GM23338 (cell line): ENCODE measurements around the gene CIPC. TPM values are rescaled to one million over a fixed set of nuclear protein-coding genes. Genes with fewer than 3 reads are reported as not detected.

Experiments
- ATAC-seq: fragments of 200-7000 bp; cut with Tn5 transposase; 3 replicates; pipeline ENCODE4 v1.9.1; 2020
- DNase-seq: peaks from one replicate; pipeline ENCODE4 v3.0.0-alpha.2; 2015; ENCODE audit warnings: low spot score
- H2AFZ ChIP-seq: fragments of 200-600 bp; sonication (generic); 2 replicates; pipeline ENCODE4 v1.8.0; 2016; ENCODE audit warnings: antibody characterized with exemption, mild to moderate bottlenecking, moderate library complexity
- H3F3A ChIP-seq: fragments of 200-600 bp; sonication (generic); replicated peaks from 2 replicates; pipeline ENCODE4 v1.8.0; 2017; ENCODE audit warnings: antibody characterized with exemption, mixed run types, low read depth
- H3K27ac ChIP-seq: fragments of 200-600 bp; sonication (generic); 2 replicates; pipeline ENCODE4 v1.6.1; 2016; ENCODE audit warnings: low read depth
- H3K27me3 ChIP-seq: fragments of 200-600 bp; sonication (generic); 2 replicates; pipeline ENCODE4 v1.8.0; 2016; ENCODE audit warnings: mild to moderate bottlenecking, mixed run types, moderate library complexity; ENCODE audit not compliant: insufficient read depth
- H3K36me3 ChIP-seq: fragments of 200-600 bp; sonication (generic); 2 replicates; pipeline ENCODE4 v1.8.0; 2016; ENCODE audit warnings: mild to moderate bottlenecking; ENCODE audit not compliant: insufficient read depth
- H3K4me1 ChIP-seq: fragments of 200-600 bp; sonication (generic); 2 replicates; pipeline ENCODE4 v1.8.0; 2016; ENCODE audit warnings: mild to moderate bottlenecking, moderate library complexity; ENCODE audit not compliant: insufficient read depth
- H3K4me2 ChIP-seq: fragments of 200-600 bp; sonication (generic); 2 replicates; pipeline ENCODE4 v1.7.1; 2017; ENCODE audit warnings: mixed run types
- H3K4me3 ChIP-seq: fragments of 200-600 bp; sonication (generic); 2 replicates; pipeline ENCODE4 v1.6.1; 2016; ENCODE audit warnings: mixed run types
- H3K79me2 ChIP-seq: fragments of 200-600 bp; sonication (generic); replicated peaks from 2 replicates; pipeline ENCODE4 v1.8.0; 2017; ENCODE audit warnings: mild to moderate bottlenecking; ENCODE audit not compliant: insufficient read depth
- H3K9me2 ChIP-seq: fragments of 200-600 bp; sonication (generic); 2 replicates; pipeline ENCODE4 v1.8.0; 2017; ENCODE audit not compliant: insufficient read depth
- H4K20me1 ChIP-seq: fragments of 200-600 bp; sonication (generic); replicated peaks from 2 replicates; pipeline ENCODE4 v1.8.0; 2017; ENCODE audit warnings: mild to moderate bottlenecking; ENCODE audit not compliant: insufficient read depth
- H3K27ac Mint-ChIP-seq: 2 replicates; pipeline ENCODE4 v1.8.0; 2020; ENCODE audit warnings: inconsistent platforms, mild to moderate bottlenecking, moderate library complexity, mixed read lengths
- H3K27me3 Mint-ChIP-seq: 3 replicates; pipeline ENCODE4 v1.8.0; 2022; ENCODE audit warnings: low read depth, mild to moderate bottlenecking, moderate library complexity, mixed read lengths, inconsistent platforms; ENCODE audit not compliant: insufficient read depth, poor library complexity
- H3K36me3 Mint-ChIP-seq: 3 replicates; pipeline ENCODE4 v1.8.0; 2021; ENCODE audit warnings: low read depth, mild to moderate bottlenecking, inconsistent platforms, moderate library complexity, mixed read lengths
- H3K4me1 Mint-ChIP-seq: 3 replicates; pipeline ENCODE4 v1.8.0; 2020; ENCODE audit warnings: mild to moderate bottlenecking, inconsistent platforms, mixed read lengths
- H3K4me3 Mint-ChIP-seq: 3 replicates; pipeline ENCODE4 v1.8.0; 2021; ENCODE audit warnings: moderate library complexity, mild to moderate bottlenecking, inconsistent platforms, mixed read lengths
- H3K9me3 Mint-ChIP-seq: 3 replicates; pipeline ENCODE4 v1.8.0; 2020; ENCODE audit warnings: moderate library complexity, mild to moderate bottlenecking, inconsistent platforms, mixed read lengths
- CTCF ChIP-seq, 2 experiments: fragments of 200-600 bp in 1 of 2; sonication (generic) in 1 of 2; conservative IDR thresholded peaks; 2 replicates each; pipeline versions ENCODE4 v1.5.1 to v1.6.1; 2016 to 2017; ENCODE audit warnings: antibody characterized with exemption in 2 of 2, low read depth in 2 of 2, mild to moderate bottlenecking in 2 of 2, moderate library complexity in 1 of 2
- EZH2 ChIP-seq: fragments of 200-600 bp; sonication (generic); IDR thresholded peaks from one replicate; pipeline ENCODE4 v1.8.0; 2017; ENCODE audit warnings: antibody characterized with exemption, mild to moderate bottlenecking, low read depth; ENCODE audit not compliant: unreplicated experiment
- EZH2phosphoT487 ChIP-seq: fragments of 200-600 bp; sonication (generic); IDR thresholded peaks from one replicate; pipeline ENCODE4 v1.8.1; 2018; ENCODE audit warnings: antibody characterized with exemption; ENCODE audit not compliant: unreplicated experiment
- JUNB ChIP-seq: IDR thresholded peaks from one replicate; pipeline ENCODE4 v1.6.1; 2016; ENCODE audit warnings: antibody characterized with exemption; ENCODE audit not compliant: unreplicated experiment
- NANOG ChIP-seq: IDR thresholded peaks from 2 replicates; pipeline ENCODE4 v1.6.1; 2016; ENCODE audit warnings: antibody characterized with exemption, borderline replicate concordance
- REST ChIP-seq: IDR thresholded peaks from one replicate; pipeline ENCODE4 v1.6.1; 2018; ENCODE audit warnings: antibody characterized with exemption; ENCODE audit not compliant: unreplicated experiment
- STAT1 ChIP-seq: IDR thresholded peaks from one replicate; pipeline ENCODE4 v1.6.1; 2016; ENCODE audit warnings: antibody characterized with exemption; ENCODE audit not compliant: unreplicated experiment
- ZNF331 ChIP-seq: fragments of 250-450 bp; sonication (Bioruptor Pico); IDR thresholded peaks from 2 replicates; pipeline ENCODE4 v1.5.0; 2020; ENCODE audit warnings: low read depth, mild to moderate bottlenecking, moderate library complexity
- ZNF462 ChIP-seq: fragments of 250-450 bp; sonication (Bioruptor Pico); IDR thresholded peaks from 2 replicates; pipeline ENCODE4 v1.5.0; 2020; ENCODE audit warnings: mild to moderate bottlenecking, moderate library complexity
- polyA plus RNA-seq: library from polyadenylated mRNA; unstranded; fragments of >200 nt; fragmentation: Nextera tagmentation; extraction: Ambion mirVana; gene quantifications from 2 replicates; pipeline ENCODE4 v1.2.1, GENCODE V29; 2016
- total RNA-seq: library from RNA; depleted of rRNA; stranded (reverse); fragments of >200 nt; shearing (Covaris generic); gene quantifications from 2 replicates; pipeline ENCODE4 v1.2.3, GENCODE V29; 2014

The CIPC gene
- total and polyA plus RNA-seq, 2 experiments from 2014 or later: 8.1 to 36.9 TPM

- ATAC-seq (no peak), DNase-seq (no peak)
- no peak for TF ChIP-seq REST
- no peak for TF ChIP-seq EZH2
- TF ChIP-seq NANOG: no peak
- TF ChIP-seq CTCF (conservative IDR thresholded peaks at IDR 0.05; ENCODE audit: low read depth in 2 of 2): no peak
- TF ChIP-seq STAT1: no peak
- no peak for TF ChIP-seq ZNF462
- no peak for TF ChIP-seq JUNB
- TF ChIP-seq EZH2phosphoT487: no peak
- no peak for TF ChIP-seq ZNF331 (CRISPR knock-in tag)
- Histone ChIP-seq H4K20me1 (no peaks in the 10 kb centered on the region), H3F3A (0 out of 2 replicates have a peak, but pooled peaks cover 2% of the 10 kb centered on the region), H3K27me3 (no peaks in the 10 kb centered on the region), H3K4me1 (peaks cover 18% of the 10 kb centered on the region), H3K9me2 (no peaks in the 10 kb centered on the region), H3K4me3 (peak overlapping the region; percentile 32; the same call in 1 of the 2 replicates), H3K4me2 (peak overlapping the region; percentile 72), H2AFZ (peak overlapping the region; percentile 99), H3K36me3 (no peaks in the 10 kb centered on the region), H3K79me2 (no peaks in the 10 kb centered on the region), H3K27ac (no peak overlapping the region)
- no peaks in the 10 kb centered on the region for H3K36me3 Mint-ChIP-seq
- peaks cover 29% of the 10 kb centered on the region for H3K4me1 Mint-ChIP-seq
- no peaks in the 10 kb centered on the region for H3K9me3 Mint-ChIP-seq
- H3K27ac Mint-ChIP-seq: peak overlapping the region; percentile 41; the same call in 1 of the 2 replicates
- H3K4me3 Mint-ChIP-seq: peak overlapping the region; percentile 24; the same call in 2 of the 3 replicates
- H3K27me3 Mint-ChIP-seq: peaks cover 16% of the 10 kb centered on the region
Observed at GRCh38 chr14:77158882-77159255, 60.8 kb downstream of the CIPC start.
